GM19193 (cell line): ENCODE results near the gene POLD1.

Source experiments
- POLR2A ChIP-seq: IDR thresholded peaks from 4 replicates; pipeline ENCODE4 v1.6.1; 2011; ENCODE audit not compliant: insufficient read depth, insufficient read length; ENCODE audit errors: extremely low read depth

Gene POLD1

DNA sequence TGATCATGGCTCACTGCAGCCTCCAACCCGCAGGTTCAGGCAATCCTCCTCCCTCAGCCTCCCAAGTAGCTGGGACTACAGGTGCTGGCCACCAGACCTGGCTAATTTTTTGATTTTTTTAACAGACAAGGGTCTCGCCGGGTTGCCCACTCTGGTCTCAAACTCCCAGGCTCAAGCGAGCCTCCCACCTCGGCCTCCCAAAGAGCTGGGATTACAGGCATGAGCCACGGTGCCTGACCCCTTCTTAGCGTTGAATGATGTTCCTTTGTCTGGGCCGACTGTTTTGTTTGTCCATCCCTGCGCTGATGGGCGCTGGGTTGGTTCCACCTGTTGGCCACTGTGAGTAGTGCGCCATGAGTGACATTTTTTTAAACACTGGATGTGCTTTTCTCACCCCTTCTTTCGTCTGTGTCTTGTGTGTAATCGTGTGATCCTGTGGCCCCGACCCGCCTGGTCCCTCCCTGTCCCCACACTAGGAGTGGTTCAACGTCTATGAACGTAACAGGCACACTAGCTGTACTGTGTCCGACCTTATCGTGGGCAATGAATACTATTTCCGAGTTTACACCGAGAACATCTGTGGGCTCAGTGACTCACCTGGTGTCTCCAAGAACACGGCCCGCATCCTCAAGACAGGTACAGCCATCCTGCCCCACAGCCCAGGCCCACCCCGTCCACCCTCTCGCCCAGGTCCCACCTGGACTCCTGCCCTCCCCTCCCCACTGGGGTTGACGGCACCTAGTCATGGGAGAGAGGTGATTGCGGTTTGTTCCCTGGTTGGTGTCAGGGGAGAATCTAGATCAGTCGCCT is 77.1 kb downstream of the POLD1 start:
- TF ChIP-seq POLR2A: no peak

DNA sequence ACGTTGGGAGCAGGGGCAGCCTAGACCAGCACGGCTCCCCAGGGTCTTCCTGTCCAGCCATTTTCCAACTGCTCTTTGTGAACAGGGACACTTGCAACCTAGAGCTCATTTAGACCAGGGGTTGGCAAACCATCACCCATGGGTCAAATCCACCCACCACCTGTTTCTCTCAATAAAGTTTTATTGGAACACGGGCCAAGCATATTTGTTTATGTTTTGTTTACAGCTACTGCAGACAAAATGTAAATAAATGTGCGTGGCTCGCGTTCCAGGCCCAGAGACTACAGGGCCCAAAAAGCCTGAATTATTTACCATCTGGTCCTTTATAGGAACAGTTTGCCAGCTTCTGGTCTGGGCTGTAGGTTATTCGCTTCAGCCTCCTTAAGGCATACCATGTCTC is 78.8 kb downstream of the POLD1 start:
- TF ChIP-seq POLR2A: no peak

DNA sequence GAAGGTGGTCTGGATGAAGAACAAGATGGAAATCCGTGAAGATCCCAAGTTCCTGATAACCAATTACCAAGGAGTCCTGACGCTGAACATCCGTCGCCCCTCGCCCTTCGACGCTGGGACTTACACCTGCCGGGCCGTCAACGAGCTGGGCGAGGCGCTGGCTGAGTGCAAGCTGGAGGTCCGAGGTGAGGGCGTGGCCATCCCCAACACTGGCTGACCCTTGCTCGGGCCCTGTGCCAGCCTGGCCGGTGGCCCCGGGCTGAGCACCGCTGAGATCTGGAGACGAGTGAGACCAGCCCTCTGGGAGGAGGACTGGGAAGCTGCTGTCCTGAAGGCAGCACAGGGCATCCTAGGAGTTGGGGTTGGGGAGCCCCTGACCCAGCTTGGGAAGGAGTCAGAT is 80.2 kb downstream of the POLD1 start:
- TF ChIP-seq POLR2A: no peak

- TF ChIP-seq POLR2A: no peak
These were observed 80.9 kb downstream of the POLD1 start for GRCh38 chr19:50465000-50465399.

DNA sequence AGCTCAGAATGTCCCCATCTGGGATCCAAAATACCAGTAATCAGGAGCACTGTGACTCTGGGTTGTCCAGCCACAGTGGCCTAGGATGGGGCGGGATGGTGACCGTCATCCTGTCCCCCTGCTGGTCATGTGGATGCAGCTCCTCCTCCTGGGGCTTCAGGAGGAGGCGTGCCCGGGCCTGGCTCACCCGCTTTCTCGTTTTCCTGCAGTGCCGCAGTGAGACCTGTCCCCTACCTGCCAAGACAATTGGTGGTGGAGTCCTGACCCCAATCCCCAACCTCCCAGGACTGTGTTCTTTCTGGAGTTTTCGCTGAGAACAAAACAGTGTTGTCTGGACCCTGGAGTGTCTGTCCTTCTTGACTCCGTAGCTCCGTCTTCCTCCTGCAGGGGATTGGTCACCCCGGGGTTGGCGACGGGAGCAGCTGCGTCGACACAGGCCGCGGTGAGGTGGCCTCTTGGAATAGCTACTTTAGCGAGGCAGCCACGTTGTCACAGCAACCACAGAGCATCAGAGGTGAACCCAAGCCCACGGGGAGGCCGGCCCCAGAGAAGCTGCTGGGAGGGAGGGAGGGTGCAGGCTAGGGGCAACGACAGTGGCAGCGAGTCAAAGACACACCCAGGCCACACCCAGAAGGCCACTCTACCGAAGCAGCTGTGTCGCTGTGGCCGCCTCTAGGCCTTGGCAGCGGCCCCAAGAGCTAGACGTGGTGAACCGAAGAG is 82.0 kb downstream of the POLD1 start:
- no peak for TF ChIP-seq POLR2A

GRCh38 chr19:50466706-50467039 is 82.5 kb downstream of the POLD1 start:
- TF ChIP-seq POLR2A: no peak

- no peak for TF ChIP-seq POLR2A
These were observed 83.4 kb downstream of the POLD1 start for GRCh38 chr19:50467566-50467965.
